Measurements from ENCODE around the gene CEMIP. TPM values are rescaled to one million over a fixed set of nuclear protein-coding genes. Genes with fewer than 3 reads are reported as not detected.
A peak's percentile ranks its signal among the peaks of the same experiment; 100 is the strongest.

The CEMIP gene
- total and polyA plus RNA-seq, 2 experiments from 2014 or later = 0.27 to 2.1 TPM

DNA sequence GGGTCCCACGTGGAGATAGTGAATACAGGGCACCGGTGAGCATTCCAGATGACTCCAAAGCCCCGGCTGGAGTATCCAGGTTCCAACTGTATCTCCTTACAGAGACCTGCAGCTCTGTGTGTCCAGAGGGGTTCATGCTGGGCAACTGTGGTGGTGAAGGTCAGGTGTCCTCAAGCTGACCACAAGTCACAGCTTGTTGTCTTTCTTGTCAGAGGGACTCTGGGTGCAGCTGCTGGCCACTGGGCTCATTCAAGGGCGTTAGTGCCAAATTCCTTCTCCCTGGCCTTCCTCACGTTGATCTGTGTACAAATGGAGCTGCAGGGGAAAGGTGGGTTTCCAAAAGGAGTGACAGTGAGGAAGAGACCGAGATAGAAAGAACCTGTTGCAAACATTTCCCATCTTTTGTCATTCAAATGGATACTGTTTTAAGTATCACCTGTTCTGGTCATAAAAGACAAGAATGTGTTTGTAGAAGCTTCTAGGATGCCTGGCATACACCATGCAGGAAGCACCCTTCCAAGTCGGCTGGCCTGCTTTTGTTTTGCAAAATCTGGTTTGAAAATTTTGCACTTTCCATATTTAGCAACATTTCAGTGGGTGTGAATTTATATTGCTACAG lies 52.5 kb downstream of the CEMIP start:
- Histone ChIP-seq H3F3A (replicated peaks; ENCODE audit: low read depth) (no peaks in the 10 kb centered on the region), H3K27me3 (ENCODE audit: insufficient read depth) (no peaks in the 10 kb centered on the region), H3K9me2 (ENCODE audit: insufficient read depth) (peaks cover 8% of the 10 kb centered on the region), H3K4me2 (peak overlapping the region; percentile 53; the same call in 1 of the 2 replicates), H3K4me1 (ENCODE audit: insufficient read depth) (peaks cover 34% of the 10 kb centered on the region), H2AFZ (no peak overlapping the region), H4K20me1 (replicated peaks; ENCODE audit: insufficient read depth) (no peaks in the 10 kb centered on the region), H3K36me3 (ENCODE audit: insufficient read depth) (no peaks in the 10 kb centered on the region), H3K27ac (ENCODE audit: low read depth) (peak overlapping the region; percentile 78), H3K4me3 (no peak overlapping the region), H3K79me2 (replicated peaks; ENCODE audit: insufficient read depth) (no peaks in the 10 kb centered on the region)
- H3K4me3 Mint-ChIP-seq = peak overlapping the region; percentile 46
- TF ChIP-seq CREB1 (CRISPR knock-in tag; IDR thresholded peaks at IDR 0.05; ENCODE audit: low read depth) (no peak), STAT1 (IDR thresholded peaks at IDR 0.05; ENCODE audit: unreplicated experiment) (no peak), ZNF114 (CRISPR knock-in tag; IDR thresholded peaks at IDR 0.05) (no peak), EZH2phosphoT487 (IDR thresholded peaks at IDR 0.05; ENCODE audit: unreplicated experiment) (no peak), NANOG (IDR thresholded peaks at IDR 0.05; ENCODE audit: borderline replicate concordance) (peak; percentile 68), POLR2AphosphoS5 (IDR thresholded peaks at IDR 0.05; ENCODE audit: low read depth) (no peak), ZNF331 (CRISPR knock-in tag; IDR thresholded peaks at IDR 0.05; ENCODE audit: low read depth) (no peak)
- TF ChIP-seq, protein P1, sequence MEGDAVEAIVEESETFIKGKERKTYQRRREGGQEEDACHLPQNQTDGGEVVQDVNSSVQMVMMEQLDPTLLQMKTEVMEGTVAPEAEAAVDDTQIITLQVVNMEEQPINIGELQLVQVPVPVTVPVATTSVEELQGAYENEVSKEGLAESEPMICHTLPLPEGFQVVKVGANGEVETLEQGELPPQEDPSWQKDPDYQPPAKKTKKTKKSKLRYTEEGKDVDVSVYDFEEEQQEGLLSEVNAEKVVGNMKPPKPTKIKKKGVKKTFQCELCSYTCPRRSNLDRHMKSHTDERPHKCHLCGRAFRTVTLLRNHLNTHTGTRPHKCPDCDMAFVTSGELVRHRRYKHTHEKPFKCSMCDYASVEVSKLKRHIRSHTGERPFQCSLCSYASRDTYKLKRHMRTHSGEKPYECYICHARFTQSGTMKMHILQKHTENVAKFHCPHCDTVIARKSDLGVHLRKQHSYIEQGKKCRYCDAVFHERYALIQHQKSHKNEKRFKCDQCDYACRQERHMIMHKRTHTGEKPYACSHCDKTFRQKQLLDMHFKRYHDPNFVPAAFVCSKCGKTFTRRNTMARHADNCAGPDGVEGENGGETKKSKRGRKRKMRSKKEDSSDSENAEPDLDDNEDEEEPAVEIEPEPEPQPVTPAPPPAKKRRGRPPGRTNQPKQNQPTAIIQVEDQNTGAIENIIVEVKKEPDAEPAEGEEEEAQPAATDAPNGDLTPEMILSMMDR (conservative IDR thresholded peaks at IDR 0.05; ENCODE audit: low read depth in 2 of 2) = no peak
- TF ChIP-seq, protein P2, sequence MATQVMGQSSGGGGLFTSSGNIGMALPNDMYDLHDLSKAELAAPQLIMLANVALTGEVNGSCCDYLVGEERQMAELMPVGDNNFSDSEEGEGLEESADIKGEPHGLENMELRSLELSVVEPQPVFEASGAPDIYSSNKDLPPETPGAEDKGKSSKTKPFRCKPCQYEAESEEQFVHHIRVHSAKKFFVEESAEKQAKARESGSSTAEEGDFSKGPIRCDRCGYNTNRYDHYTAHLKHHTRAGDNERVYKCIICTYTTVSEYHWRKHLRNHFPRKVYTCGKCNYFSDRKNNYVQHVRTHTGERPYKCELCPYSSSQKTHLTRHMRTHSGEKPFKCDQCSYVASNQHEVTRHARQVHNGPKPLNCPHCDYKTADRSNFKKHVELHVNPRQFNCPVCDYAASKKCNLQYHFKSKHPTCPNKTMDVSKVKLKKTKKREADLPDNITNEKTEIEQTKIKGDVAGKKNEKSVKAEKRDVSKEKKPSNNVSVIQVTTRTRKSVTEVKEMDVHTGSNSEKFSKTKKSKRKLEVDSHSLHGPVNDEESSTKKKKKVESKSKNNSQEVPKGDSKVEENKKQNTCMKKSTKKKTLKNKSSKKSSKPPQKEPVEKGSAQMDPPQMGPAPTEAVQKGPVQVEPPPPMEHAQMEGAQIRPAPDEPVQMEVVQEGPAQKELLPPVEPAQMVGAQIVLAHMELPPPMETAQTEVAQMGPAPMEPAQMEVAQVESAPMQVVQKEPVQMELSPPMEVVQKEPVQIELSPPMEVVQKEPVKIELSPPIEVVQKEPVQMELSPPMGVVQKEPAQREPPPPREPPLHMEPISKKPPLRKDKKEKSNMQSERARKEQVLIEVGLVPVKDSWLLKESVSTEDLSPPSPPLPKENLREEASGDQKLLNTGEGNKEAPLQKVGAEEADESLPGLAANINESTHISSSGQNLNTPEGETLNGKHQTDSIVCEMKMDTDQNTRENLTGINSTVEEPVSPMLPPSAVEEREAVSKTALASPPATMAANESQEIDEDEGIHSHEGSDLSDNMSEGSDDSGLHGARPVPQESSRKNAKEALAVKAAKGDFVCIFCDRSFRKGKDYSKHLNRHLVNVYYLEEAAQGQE (IDR thresholded peaks at IDR 0.05; ENCODE audit: unreplicated experiment) = no peak
- TF ChIP-seq, protein P3, sequence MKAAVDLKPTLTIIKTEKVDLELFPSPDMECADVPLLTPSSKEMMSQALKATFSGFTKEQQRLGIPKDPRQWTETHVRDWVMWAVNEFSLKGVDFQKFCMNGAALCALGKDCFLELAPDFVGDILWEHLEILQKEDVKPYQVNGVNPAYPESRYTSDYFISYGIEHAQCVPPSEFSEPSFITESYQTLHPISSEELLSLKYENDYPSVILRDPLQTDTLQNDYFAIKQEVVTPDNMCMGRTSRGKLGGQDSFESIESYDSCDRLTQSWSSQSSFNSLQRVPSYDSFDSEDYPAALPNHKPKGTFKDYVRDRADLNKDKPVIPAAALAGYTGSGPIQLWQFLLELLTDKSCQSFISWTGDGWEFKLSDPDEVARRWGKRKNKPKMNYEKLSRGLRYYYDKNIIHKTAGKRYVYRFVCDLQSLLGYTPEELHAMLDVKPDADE (IDR thresholded peaks at IDR 0.05) = peak; percentile 30; the same call in 1 of the 2 replicates
- H3K27ac Mint-ChIP-seq = peak overlapping the region; percentile 92
- H3K4me1 Mint-ChIP-seq = peaks cover 46% of the 10 kb centered on the region
- H3K27me3 Mint-ChIP-seq (ENCODE audit: insufficient read depth, low read depth, poor library complexity) = peaks cover 5% of the 10 kb centered on the region
- H3K36me3 Mint-ChIP-seq (ENCODE audit: low read depth) = no peaks in the 10 kb centered on the region; the same call in 2 of the 3 replicates
- peak; percentile 67 for DNase-seq (ENCODE audit: low spot score)
- H3K9me3 Mint-ChIP-seq = no peaks in the 10 kb centered on the region
- peak; percentile 27; the same call in 2 of the 3 replicates for ATAC-seq
